IMR-90 (cell line): ENCODE measurements around the gene HHIPL1. TPM values are rescaled to one million over a fixed set of nuclear protein-coding genes. Genes with fewer than 3 reads are reported as not detected.

Source experiments
- ATAC-seq: fragments of 200-7000 bp; cut with Tn5 transposase; 2 replicates; pipeline ENCODE4 v1.9.1; 2020; ENCODE audit warnings: low read depth, mild to moderate bottlenecking, moderate library complexity
- BruUV-seq: library from RNA; stranded (reverse); fragments of 400-500 nt; replicated peaks from 2 replicates; lab custom pipeline; 2021; lab: Mats Ljungman, UMichigan
- CTCF ChIA-PET: fragments of 300-600 bp; formaldehyde crosslinking; extraction: SDS; loops from one replicate; lab custom pipeline; 2021; ENCODE audit warnings: antibody characterized with exemption; lab: Yijun Ruan, JAX
- POLR2A ChIA-PET: fragments of 300-600 bp; sonication (Branson Sonifier 250); formaldehyde crosslinking; loops from one replicate; lab custom pipeline; 2022; ENCODE audit warnings: antibody characterized with exemption; ENCODE audit not compliant: unreplicated experiment; lab: Charles Lee
- DNase-seq: peaks from one replicate; pipeline ENCODE4 v3.0.0; 2013
- H2AFZ ChIP-seq: replicated peaks from 2 replicates; pipeline ENCODE3; 2013; ENCODE audit warnings: low read length, mild to moderate bottlenecking; ENCODE audit not compliant: poor library complexity
- H2AK5ac ChIP-seq: 2 replicates; pipeline ENCODE4 v1.6.1; 2013; ENCODE audit warnings: low read depth, low read length, inconsistent platforms
- H2AK9ac ChIP-seq: replicated peaks from 2 replicates; pipeline ENCODE3; 2013; ENCODE audit warnings: mild to moderate bottlenecking, low read depth, low read length, moderate library complexity; ENCODE audit not compliant: poor library complexity
- H2BK120ac ChIP-seq: 2 replicates; pipeline ENCODE4 v1.6.1; 2013; ENCODE audit warnings: low read depth, low read length, inconsistent platforms
- H2BK15ac ChIP-seq: 3 replicates; pipeline ENCODE4 v1.6.1; 2013; ENCODE audit warnings: low read depth, low read length, inconsistent platforms
- H2BK20ac ChIP-seq: 2 replicates; pipeline ENCODE4 v1.6.1; 2013; ENCODE audit warnings: low read depth, mild to moderate bottlenecking, inconsistent platforms, low read length, moderate library complexity
- H2BK5ac ChIP-seq: 2 replicates; pipeline ENCODE4 v1.6.1; 2013; ENCODE audit warnings: mild to moderate bottlenecking, low read depth, low read length, inconsistent platforms; ENCODE audit not compliant: poor library complexity, severe bottlenecking
- H3K14ac ChIP-seq: replicated peaks from 2 replicates; pipeline ENCODE4 v1.6.1; 2013; ENCODE audit warnings: low read depth, low read length, inconsistent platforms
- H3K18ac ChIP-seq: 2 replicates; pipeline ENCODE4 v1.6.1; 2013; ENCODE audit warnings: low read depth, low read length, control low read depth
- H3K23ac ChIP-seq: 2 replicates; pipeline ENCODE4 v1.6.1; 2013; ENCODE audit warnings: low read depth, low read length, inconsistent platforms
- H3K27ac ChIP-seq: 2 replicates; pipeline ENCODE4 v1.5.1; 2013; ENCODE audit warnings: mild to moderate bottlenecking, control low read depth, low read length; ENCODE audit not compliant: insufficient read depth
- H3K27me3 ChIP-seq: 2 replicates; pipeline ENCODE4 v1.6.1; 2013; ENCODE audit warnings: low read length; ENCODE audit not compliant: control insufficient read depth, insufficient read depth
- H3K36me3 ChIP-seq: 2 replicates; pipeline ENCODE4 v1.6.1; 2013; ENCODE audit warnings: low read length, mixed read lengths; ENCODE audit not compliant: control insufficient read depth, insufficient read depth
- H3K4ac ChIP-seq: 2 replicates; pipeline ENCODE4 v1.6.1; 2013; ENCODE audit warnings: low read depth, low read length, inconsistent platforms
- H3K4me1 ChIP-seq: 2 replicates; pipeline ENCODE4 v1.6.1; 2013; ENCODE audit warnings: low read length, mixed read lengths; ENCODE audit not compliant: control insufficient read depth, insufficient read depth
- H3K4me2 ChIP-seq: 2 replicates; pipeline ENCODE4 v1.6.1; 2013; ENCODE audit warnings: low read depth, mild to moderate bottlenecking, control low read depth, low read length, moderate library complexity
- H3K4me3 ChIP-seq: 2 replicates; pipeline ENCODE4 v1.5.1; 2013; ENCODE audit warnings: low read depth, mild to moderate bottlenecking, control low read depth, low read length, moderate library complexity; ENCODE audit not compliant: insufficient read depth
- H3K56ac ChIP-seq: 2 replicates; pipeline ENCODE4 v1.6.1; 2013; ENCODE audit warnings: low read length, inconsistent platforms; ENCODE audit not compliant: insufficient read depth; ENCODE audit errors: extremely low read depth
- H3K79me1 ChIP-seq, 2 experiments: 2 replicates each; pipeline ENCODE4 v1.6.1; 2013; ENCODE audit warnings: low read length in 2 of 2, inconsistent platforms in 1 of 2, low read depth in 1 of 2
- H3K9ac ChIP-seq: 2 replicates; pipeline ENCODE4 v1.6.1; 2013; ENCODE audit warnings: low read depth, low read length, control low read depth
- H3K9me1 ChIP-seq: 2 replicates; pipeline ENCODE4 v1.6.1; 2013; ENCODE audit warnings: low read length, inconsistent platforms; ENCODE audit not compliant: insufficient read depth
- H3K9me3 ChIP-seq: 2 replicates; pipeline ENCODE4 v1.6.1; 2013; ENCODE audit warnings: low read length; ENCODE audit not compliant: control insufficient read depth, insufficient read depth
- H4K20me1 ChIP-seq: 2 replicates; pipeline ENCODE4 v1.6.1; 2013; ENCODE audit warnings: low read length, inconsistent platforms; ENCODE audit not compliant: insufficient read depth
- H4K5ac ChIP-seq: 2 replicates; pipeline ENCODE4 v1.6.1; 2013; ENCODE audit warnings: mild to moderate bottlenecking, low read depth, low read length, control low read depth
- H4K8ac ChIP-seq, 2 experiments: 2 replicates each; pipeline ENCODE4 v1.6.1; 2013; ENCODE audit warnings: low read depth in 2 of 2, low read length in 2 of 2, control low read depth in 1 of 2, inconsistent platforms in 1 of 2
- H4K91ac ChIP-seq: 2 replicates; pipeline ENCODE4 v1.6.1; 2013; ENCODE audit warnings: low read depth, low read length, inconsistent platforms; ENCODE audit not compliant: insufficient read depth
- BHLHE40 ChIP-seq: fragments of 150-350 bp; IDR thresholded peaks from 2 replicates; pipeline ENCODE4 v1.6.1; 2016; ENCODE audit warnings: mild to moderate bottlenecking, low read depth, low read length
- CHD1 ChIP-seq: IDR thresholded peaks from 2 replicates; pipeline ENCODE4 v1.6.1; 2012; ENCODE audit warnings: low read depth, low read length, improper control_type of control experiment
- FOS ChIP-seq: fragments of 150-350 bp; IDR thresholded peaks from 2 replicates; pipeline ENCODE4 v1.6.1; 2016; ENCODE audit warnings: low read depth, low read length
- MAFK ChIP-seq: IDR thresholded peaks from 2 replicates; pipeline ENCODE4 v1.6.1; 2012; ENCODE audit warnings: low read depth, low read length, improper control_type of control experiment
- MAZ ChIP-seq: IDR thresholded peaks from 2 replicates; pipeline ENCODE4 v1.6.1; 2012; ENCODE audit warnings: low read depth, mild to moderate bottlenecking, low read length, improper control_type of control experiment, moderate library complexity, borderline replicate concordance
- MXI1 ChIP-seq: IDR thresholded peaks from 2 replicates; pipeline ENCODE4 v1.6.1; 2012; ENCODE audit warnings: low read depth, mild to moderate bottlenecking, low read length, moderate library complexity, borderline replicate concordance
- NFE2L2 ChIP-seq: fragments of 150-350 bp; IDR thresholded peaks from 2 replicates; pipeline ENCODE4 v1.6.1; 2016; ENCODE audit warnings: low read depth, mild to moderate bottlenecking, low read length
- POLR2A ChIP-seq: IDR thresholded peaks from 2 replicates; pipeline ENCODE4 v1.6.1; 2012; ENCODE audit warnings: mild to moderate bottlenecking, low read depth, low read length
- RAD21 ChIP-seq: IDR thresholded peaks from 2 replicates; pipeline ENCODE4 v1.6.1; 2012; ENCODE audit warnings: low read length, improper control_type of control experiment
- RCOR1 ChIP-seq: IDR thresholded peaks from 2 replicates; pipeline ENCODE4 v1.6.1; 2012; ENCODE audit warnings: mild to moderate bottlenecking, low read length, improper control_type of control experiment; ENCODE audit not compliant: insufficient replicate concordance
- SMC3 ChIP-seq: fragments of 150-350 bp; IDR thresholded peaks from 2 replicates; pipeline ENCODE4 v1.6.1; 2016; ENCODE audit warnings: low read depth, mild to moderate bottlenecking, antibody characterized with exemption, low read length, moderate library complexity
- WGBS, 2 experiments: methylation state at CpG; one replicate each; pipeline versions ENCODE4 v1.1.5 to v1.1.7; 2013; ENCODE audit warnings: missing lambda C conversion rate in 2 of 2; ENCODE audit not compliant: insufficient read length in 1 of 2; ENCODE audit errors: extremely low coverage in 2 of 2; 5-methylcytosine and 5-hydroxymethylcytosine counted together
- dilution Hi-C: fragments of 300-500 bp; cut with HindIII; formaldehyde crosslinking; loops from one replicate; pipeline ENCODE4 v1.14.3; 2018; ENCODE audit warnings: low sequenced_read_pairs; ENCODE audit not compliant: unreplicated experiment
- in situ Hi-C: fragments of 300-500 bp; cut with MboI; formaldehyde crosslinking; loops from 3 replicates; pipeline ENCODE4 v1.14.3; 2019; ENCODE audit warnings: low sequenced_read_pairs, inconsistent platforms, mixed read lengths
- intact Hi-C: fragments of 100-400 bp; cut with micrococcal nuclease; formaldehyde crosslinking; loops from 2 replicates; pipeline ENCODE4 v1.10.0; 2022
- polyA plus RNA-seq, 3 experiments: library from polyadenylated mRNA; depleted of rRNA; stranded (reverse); fragments of >200 nt; gene quantifications; 2 replicates each; pipeline ENCODE4 v1.2.3, GENCODE V29; 2012; ENCODE audit warnings: low replicate concordance in 1 of 3
- total RNA-seq: library from RNA; depleted of rRNA; stranded (reverse); fragments of >200 nt; gene quantifications from 2 replicates; pipeline ENCODE4 v1.2.3, GENCODE V29; 2012
- TF ChIP-seq, protein P1 (sequence below): fragments of 150-350 bp; IDR thresholded peaks from 2 replicates; pipeline ENCODE4 v1.6.1; 2017; ENCODE audit warnings: mild to moderate bottlenecking, antibody characterized with exemption, low read length, low read depth
- TF ChIP-seq, protein P2 (sequence below): conservative IDR thresholded peaks from 2 replicates; pipeline ENCODE4 v1.5.1; 2012; ENCODE audit warnings: mild to moderate bottlenecking, low read depth, low read length, improper control_type of control experiment

HHIPL1 gene
- total and polyA plus RNA-seq, 2 of the 4 experiments (the other 2 are of a cell fraction): 0.65 to 0.72 TPM

GRCh38 chr14:99682809-99683618 is 38.1 kb downstream of the HHIPL1 start:
- Histone ChIP-seq H3K27ac (peak overlapping the region; percentile 65), H3K56ac (0 out of 2 replicates have a peak overlapping the region, but pooled peaks have one; percentile 0), H3K4me3 (peak overlapping the region; percentile 88), H3K36me3 (no peaks in the 10 kb centered on the region), H4K5ac (peak overlapping the region; percentile 59), H3K4me2 (peak overlapping the region; percentile 97), H3K4me1 (peaks cover 8% of the 10 kb centered on the region), H4K8ac (peak overlapping the region; percentile 57 to 87), H3K23ac (0 out of 2 replicates have a peak overlapping the region, but pooled peaks have one; percentile 29), H2BK15ac (no peak overlapping the region), H3K9me1 (no peaks in the 10 kb centered on the region), H3K27me3 (peaks cover 24% of the 10 kb centered on the region), H3K14ac (no peak overlapping the region), H4K20me1 (no peaks in the 10 kb centered on the region; the same call in 1 of the 2 replicates), H2BK20ac (no peak overlapping the region), H3K9me3 (peaks cover 9% of the 10 kb centered on the region), H2AFZ (peak overlapping the region; percentile 96), H2BK5ac (no peak overlapping the region), H2AK5ac (no peak overlapping the region), H3K9ac (peak overlapping the region; percentile 52), H2AK9ac (peak overlapping the region; percentile 80), H2BK120ac (no peak overlapping the region), H3K4ac (peak overlapping the region; percentile 27; the same call in 1 of the 2 replicates), H3K79me1 (no peaks in the 10 kb centered on the region; a peak in 1 of 4 replicates), H3K18ac (no peak overlapping the region), H4K91ac (peak overlapping the region; percentile 31; the same call in 1 of the 2 replicates)
- DNase-seq (peak; percentile 48), ATAC-seq (peak; percentile 25)
- dilution Hi-C loops: no loop called here
- ChIA-PET POLR2A (no interaction called here), CTCF (interaction anchor here (0.6 to 1.0 kb wide), 2 partner anchors 127 to 196 kb away, joined by 3 read pairs; no protein-coding TSS in a partner anchor)
- in situ Hi-C loops: loop anchor here (5.0 kb wide), 1 partner anchor 199 kb away; no protein-coding TSS in a partner anchor
- intact Hi-C loops: loop anchor here (1.0 to 5.0 kb wide), 5 partner anchors 110 to 264 kb away; partner anchors contain the start of gene EML1
- BruUV-seq: no TSS peak
- no peak for TF ChIP-seq BHLHE40
- TF ChIP-seq MAFK: no peak
- peak; percentile 76 for TF ChIP-seq RAD21
- TF ChIP-seq RCOR1: no peak
- TF ChIP-seq FOS: no peak
- TF ChIP-seq POLR2A: peak; percentile 4; the same call in 1 of the 2 replicates
- no peak for TF ChIP-seq MAZ
- peak; percentile 85 for TF ChIP-seq SMC3
- TF ChIP-seq CHD1: no peak
- TF ChIP-seq, protein P1, sequence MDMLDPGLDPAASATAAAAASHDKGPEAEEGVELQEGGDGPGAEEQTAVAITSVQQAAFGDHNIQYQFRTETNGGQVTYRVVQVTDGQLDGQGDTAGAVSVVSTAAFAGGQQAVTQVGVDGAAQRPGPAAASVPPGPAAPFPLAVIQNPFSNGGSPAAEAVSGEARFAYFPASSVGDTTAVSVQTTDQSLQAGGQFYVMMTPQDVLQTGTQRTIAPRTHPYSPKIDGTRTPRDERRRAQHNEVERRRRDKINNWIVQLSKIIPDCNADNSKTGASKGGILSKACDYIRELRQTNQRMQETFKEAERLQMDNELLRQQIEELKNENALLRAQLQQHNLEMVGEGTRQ: no peak
- TF ChIP-seq MXI1: no peak
- TF ChIP-seq, protein P2, sequence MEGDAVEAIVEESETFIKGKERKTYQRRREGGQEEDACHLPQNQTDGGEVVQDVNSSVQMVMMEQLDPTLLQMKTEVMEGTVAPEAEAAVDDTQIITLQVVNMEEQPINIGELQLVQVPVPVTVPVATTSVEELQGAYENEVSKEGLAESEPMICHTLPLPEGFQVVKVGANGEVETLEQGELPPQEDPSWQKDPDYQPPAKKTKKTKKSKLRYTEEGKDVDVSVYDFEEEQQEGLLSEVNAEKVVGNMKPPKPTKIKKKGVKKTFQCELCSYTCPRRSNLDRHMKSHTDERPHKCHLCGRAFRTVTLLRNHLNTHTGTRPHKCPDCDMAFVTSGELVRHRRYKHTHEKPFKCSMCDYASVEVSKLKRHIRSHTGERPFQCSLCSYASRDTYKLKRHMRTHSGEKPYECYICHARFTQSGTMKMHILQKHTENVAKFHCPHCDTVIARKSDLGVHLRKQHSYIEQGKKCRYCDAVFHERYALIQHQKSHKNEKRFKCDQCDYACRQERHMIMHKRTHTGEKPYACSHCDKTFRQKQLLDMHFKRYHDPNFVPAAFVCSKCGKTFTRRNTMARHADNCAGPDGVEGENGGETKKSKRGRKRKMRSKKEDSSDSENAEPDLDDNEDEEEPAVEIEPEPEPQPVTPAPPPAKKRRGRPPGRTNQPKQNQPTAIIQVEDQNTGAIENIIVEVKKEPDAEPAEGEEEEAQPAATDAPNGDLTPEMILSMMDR: peak; percentile 84
- no peak for TF ChIP-seq NFE2L2
- WGBS, 2 experiments: 0% methylated on average over 17 of the region's 42 CpGs; no CpG with 5 or more reads in 1 of the 2 experiments
